ENCODE data around the gene ZNF574.

Gene ZNF574

DNA sequence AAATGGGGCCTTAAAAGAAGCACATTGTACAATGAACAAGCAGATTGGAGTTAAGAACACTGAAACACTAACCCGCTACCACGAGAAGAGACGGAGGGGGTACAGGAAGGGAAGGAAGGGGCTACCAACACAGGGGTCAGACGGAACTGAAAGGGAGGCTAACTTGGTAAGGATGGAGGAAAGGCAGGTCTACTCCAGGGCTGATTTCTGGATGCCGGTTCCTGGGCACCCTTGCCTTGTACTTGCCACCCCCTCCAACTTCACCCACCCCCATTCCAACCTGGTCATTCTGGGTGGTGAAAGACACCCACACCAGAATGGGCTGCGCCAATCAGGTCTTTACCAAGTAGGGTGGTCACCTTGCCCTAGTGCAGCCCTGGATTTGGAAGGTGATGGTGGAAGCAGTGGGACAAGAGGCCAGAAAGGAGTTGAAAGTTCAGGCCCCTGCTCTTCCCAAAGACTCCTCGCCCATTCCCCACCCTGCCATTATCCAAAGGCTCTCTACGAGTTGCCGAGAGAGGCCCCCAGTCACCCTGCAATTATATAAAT is 10.3 kb downstream of the ZNF574 start (continued):
- TF ChIP-seq, protein P1, sequence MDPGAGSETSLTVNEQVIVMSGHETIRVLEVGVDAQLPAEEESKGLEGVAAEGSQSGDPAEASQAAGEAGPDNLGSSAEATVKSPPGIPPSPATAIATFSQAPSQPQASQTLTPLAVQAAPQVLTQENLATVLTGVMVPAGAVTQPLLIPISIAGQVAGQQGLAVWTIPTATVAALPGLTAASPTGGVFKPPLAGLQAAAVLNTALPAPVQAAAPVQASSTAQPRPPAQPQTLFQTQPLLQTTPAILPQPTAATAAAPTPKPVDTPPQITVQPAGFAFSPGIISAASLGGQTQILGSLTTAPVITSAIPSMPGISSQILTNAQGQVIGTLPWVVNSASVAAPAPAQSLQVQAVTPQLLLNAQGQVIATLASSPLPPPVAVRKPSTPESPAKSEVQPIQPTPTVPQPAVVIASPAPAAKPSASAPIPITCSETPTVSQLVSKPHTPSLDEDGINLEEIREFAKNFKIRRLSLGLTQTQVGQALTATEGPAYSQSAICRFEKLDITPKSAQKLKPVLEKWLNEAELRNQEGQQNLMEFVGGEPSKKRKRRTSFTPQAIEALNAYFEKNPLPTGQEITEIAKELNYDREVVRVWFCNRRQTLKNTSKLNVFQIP (CRISPR knock-in tag; IDR thresholded peaks at IDR 0.05; ENCODE audit: borderline replicate concordance, low read depth), result no peak
- TF ChIP-seq ISL1 (CRISPR knock-in tag; IDR thresholded peaks at IDR 0.05) (no peak), SNAI2 (CRISPR knock-in tag; IDR thresholded peaks at IDR 0.05) (no peak), ZC3H10 (CRISPR knock-in tag; IDR thresholded peaks at IDR 0.05) (no peak), ZNF8 (CRISPR knock-in tag; IDR thresholded peaks at IDR 0.05) (no peak), TCF4 (CRISPR knock-in tag; IDR thresholded peaks at IDR 0.05; ENCODE audit: borderline replicate concordance) (no peak), OSR1 (CRISPR knock-in tag; IDR thresholded peaks at IDR 0.05) (no peak), GLIS3 (CRISPR knock-in tag; IDR thresholded peaks at IDR 0.05) (no peak), ZFP30 (CRISPR knock-in tag; IDR thresholded peaks at IDR 0.05) (no peak)

DNA sequence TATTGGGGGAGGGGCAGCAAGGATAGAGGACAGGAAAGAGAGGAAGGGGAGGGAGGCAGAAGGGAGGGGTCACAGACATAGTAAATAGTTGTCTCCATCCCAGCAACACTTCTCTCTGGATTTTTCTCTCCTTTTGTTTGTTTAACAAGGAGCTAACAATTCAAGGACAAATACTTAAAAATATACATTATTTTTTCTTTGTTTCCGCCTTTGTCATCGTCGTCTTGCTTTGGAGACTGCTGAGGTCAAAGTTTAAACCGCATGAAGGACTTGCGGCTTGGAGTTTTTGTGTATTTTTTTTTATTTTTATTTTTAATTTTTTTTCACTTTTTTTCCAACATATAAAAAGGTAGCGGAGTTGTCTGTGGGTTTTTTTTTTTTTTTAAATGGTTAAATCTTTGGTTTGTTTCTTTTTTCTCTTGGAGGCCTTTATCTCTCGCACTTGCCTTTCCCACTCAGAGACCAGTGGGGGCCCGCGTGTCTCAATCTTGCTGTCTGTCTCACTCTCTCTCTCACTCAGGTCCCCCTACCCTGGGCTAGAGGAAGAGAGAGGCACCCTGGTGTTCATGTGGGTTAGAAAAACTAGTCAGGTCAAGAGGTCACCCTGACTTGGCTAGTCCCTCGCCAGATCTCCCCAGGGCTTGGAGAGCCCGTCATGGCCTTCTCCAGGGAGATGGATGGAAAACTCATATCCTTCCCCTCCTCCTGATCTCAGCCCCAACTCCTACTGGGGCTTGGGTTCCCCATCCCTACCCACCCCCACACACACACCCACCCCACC is 11.0 kb downstream of the ZNF574 start:
- TF ChIP-seq ZNF8 (CRISPR knock-in tag; IDR thresholded peaks at IDR 0.05), result no peak
- TF ChIP-seq ISL1 (CRISPR knock-in tag; IDR thresholded peaks at IDR 0.05), result no peak
- no peak for TF ChIP-seq BACH2 (CRISPR knock-in tag; IDR thresholded peaks at IDR 0.05; ENCODE audit: borderline replicate concordance)
- TF ChIP-seq ARNTL (CRISPR knock-in tag; IDR thresholded peaks at IDR 0.05; ENCODE audit: borderline replicate concordance, low read depth), result no peak
- TF ChIP-seq ZNF70 (CRISPR knock-in tag; IDR thresholded peaks at IDR 0.05), result no peak
- TF ChIP-seq, protein P2, sequence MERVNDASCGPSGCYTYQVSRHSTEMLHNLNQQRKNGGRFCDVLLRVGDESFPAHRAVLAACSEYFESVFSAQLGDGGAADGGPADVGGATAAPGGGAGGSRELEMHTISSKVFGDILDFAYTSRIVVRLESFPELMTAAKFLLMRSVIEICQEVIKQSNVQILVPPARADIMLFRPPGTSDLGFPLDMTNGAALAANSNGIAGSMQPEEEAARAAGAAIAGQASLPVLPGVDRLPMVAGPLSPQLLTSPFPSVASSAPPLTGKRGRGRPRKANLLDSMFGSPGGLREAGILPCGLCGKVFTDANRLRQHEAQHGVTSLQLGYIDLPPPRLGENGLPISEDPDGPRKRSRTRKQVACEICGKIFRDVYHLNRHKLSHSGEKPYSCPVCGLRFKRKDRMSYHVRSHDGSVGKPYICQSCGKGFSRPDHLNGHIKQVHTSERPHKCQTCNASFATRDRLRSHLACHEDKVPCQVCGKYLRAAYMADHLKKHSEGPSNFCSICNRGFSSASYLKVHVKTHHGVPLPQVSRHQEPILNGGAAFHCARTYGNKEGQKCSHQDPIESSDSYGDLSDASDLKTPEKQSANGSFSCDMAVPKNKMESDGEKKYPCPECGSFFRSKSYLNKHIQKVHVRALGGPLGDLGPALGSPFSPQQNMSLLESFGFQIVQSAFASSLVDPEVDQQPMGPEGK (CRISPR knock-in tag; IDR thresholded peaks at IDR 0.05; ENCODE audit: borderline replicate concordance), result no peak
- no peak for TF ChIP-seq ZFP30 (CRISPR knock-in tag; IDR thresholded peaks at IDR 0.05)
- TF ChIP-seq, protein P3, sequence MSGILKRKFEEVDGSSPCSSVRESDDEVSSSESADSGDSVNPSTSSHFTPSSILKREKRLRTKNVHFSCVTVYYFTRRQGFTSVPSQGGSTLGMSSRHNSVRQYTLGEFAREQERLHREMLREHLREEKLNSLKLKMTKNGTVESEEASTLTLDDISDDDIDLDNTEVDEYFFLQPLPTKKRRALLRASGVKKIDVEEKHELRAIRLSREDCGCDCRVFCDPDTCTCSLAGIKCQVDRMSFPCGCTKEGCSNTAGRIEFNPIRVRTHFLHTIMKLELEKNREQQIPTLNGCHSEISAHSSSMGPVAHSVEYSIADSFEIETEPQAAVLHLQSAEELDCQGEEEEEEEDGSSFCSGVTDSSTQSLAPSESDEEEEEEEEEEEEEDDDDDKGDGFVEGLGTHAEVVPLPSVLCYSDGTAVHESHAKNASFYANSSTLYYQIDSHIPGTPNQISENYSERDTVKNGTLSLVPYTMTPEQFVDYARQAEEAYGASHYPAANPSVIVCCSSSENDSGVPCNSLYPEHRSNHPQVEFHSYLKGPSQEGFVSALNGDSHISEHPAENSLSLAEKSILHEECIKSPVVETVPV (CRISPR knock-in tag; IDR thresholded peaks at IDR 0.05), result no peak
- no peak for TF ChIP-seq OSR1 (CRISPR knock-in tag; IDR thresholded peaks at IDR 0.05)
- TF ChIP-seq, protein P4, sequence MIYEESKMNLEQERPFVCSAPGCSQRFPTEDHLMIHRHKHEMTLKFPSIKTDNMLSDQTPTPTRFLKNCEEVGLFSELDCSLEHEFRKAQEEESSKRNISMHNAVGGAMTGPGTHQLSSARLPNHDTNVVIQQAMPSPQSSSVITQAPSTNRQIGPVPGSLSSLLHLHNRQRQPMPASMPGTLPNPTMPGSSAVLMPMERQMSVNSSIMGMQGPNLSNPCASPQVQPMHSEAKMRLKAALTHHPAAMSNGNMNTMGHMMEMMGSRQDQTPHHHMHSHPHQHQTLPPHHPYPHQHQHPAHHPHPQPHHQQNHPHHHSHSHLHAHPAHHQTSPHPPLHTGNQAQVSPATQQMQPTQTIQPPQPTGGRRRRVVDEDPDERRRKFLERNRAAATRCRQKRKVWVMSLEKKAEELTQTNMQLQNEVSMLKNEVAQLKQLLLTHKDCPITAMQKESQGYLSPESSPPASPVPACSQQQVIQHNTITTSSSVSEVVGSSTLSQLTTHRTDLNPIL (CRISPR knock-in tag; IDR thresholded peaks at IDR 0.05; ENCODE audit: low read depth), result no peak
- TF ChIP-seq, protein P5, sequence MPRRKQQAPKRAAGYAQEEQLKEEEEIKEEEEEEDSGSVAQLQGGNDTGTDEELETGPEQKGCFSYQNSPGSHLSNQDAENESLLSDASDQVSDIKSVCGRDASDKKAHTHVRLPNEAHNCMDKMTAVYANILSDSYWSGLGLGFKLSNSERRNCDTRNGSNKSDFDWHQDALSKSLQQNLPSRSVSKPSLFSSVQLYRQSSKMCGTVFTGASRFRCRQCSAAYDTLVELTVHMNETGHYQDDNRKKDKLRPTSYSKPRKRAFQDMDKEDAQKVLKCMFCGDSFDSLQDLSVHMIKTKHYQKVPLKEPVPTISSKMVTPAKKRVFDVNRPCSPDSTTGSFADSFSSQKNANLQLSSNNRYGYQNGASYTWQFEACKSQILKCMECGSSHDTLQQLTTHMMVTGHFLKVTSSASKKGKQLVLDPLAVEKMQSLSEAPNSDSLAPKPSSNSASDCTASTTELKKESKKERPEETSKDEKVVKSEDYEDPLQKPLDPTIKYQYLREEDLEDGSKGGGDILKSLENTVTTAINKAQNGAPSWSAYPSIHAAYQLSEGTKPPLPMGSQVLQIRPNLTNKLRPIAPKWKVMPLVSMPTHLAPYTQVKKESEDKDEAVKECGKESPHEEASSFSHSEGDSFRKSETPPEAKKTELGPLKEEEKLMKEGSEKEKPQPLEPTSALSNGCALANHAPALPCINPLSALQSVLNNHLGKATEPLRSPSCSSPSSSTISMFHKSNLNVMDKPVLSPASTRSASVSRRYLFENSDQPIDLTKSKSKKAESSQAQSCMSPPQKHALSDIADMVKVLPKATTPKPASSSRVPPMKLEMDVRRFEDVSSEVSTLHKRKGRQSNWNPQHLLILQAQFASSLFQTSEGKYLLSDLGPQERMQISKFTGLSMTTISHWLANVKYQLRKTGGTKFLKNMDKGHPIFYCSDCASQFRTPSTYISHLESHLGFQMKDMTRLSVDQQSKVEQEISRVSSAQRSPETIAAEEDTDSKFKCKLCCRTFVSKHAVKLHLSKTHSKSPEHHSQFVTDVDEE (CRISPR knock-in tag; IDR thresholded peaks at IDR 0.05), result no peak
- TF ChIP-seq TCF4 (CRISPR knock-in tag; IDR thresholded peaks at IDR 0.05; ENCODE audit: borderline replicate concordance), result no peak
- no peak for TF ChIP-seq SNAI2 (CRISPR knock-in tag; IDR thresholded peaks at IDR 0.05)
- no peak for TF ChIP-seq ZFP3 (CRISPR knock-in tag; IDR thresholded peaks at IDR 0.05)
- TF ChIP-seq CSDC2 (CRISPR knock-in tag; IDR thresholded peaks at IDR 0.05), result no peak
- TF ChIP-seq GLIS3 (CRISPR knock-in tag; IDR thresholded peaks at IDR 0.05), result no peak
- TF ChIP-seq TOX (CRISPR knock-in tag; IDR thresholded peaks at IDR 0.05; ENCODE audit: borderline replicate concordance), result no peak
- TF ChIP-seq, protein P1 (CRISPR knock-in tag; IDR thresholded peaks at IDR 0.05; ENCODE audit: borderline replicate concordance, low read depth), result no peak
- no peak for TF ChIP-seq ZC3H10 (CRISPR knock-in tag; IDR thresholded peaks at IDR 0.05)
- no peak for TF ChIP-seq PPARA (CRISPR knock-in tag; IDR thresholded peaks at IDR 0.05; ENCODE audit: borderline replicate concordance)
- ATAC-seq, result no peak

Measured in SK-N-SH treated with all-trans-retinoic acid at 6 μM for 48 hours (cell line).